Measurements from ENCODE around the gene HDAC4.

GRCh38 chr2:239421851-239422250 is 21.0 kb upstream of the HDAC4 start:
- TF ChIP-seq CTCF (IDR thresholded peaks at IDR 0.05) (no peak), POLR2AphosphoS5 (IDR thresholded peaks at IDR 0.05; ENCODE audit: low read depth, low read length) (no peak), SIN3A (IDR thresholded peaks at IDR 0.05; ENCODE audit: borderline replicate concordance, insufficient read depth, low read depth, low read length) (no peak), REST (IDR thresholded peaks at IDR 0.05; ENCODE audit: insufficient read depth in 1 of 2, low read depth in 2 of 2, low read length in 1 of 2) (no peak)
